Measurements from ENCODE around the gene CTDSPL2. TPM values are rescaled to one million over a fixed set of nuclear protein-coding genes. Genes with fewer than 3 reads are reported as not detected.
A peak's percentile ranks its signal among the peaks of the same experiment; 100 is the strongest.

The CTDSPL2 gene
- total and polyA plus RNA-seq, 10 of the 15 experiments (the other 5 are each of a cell fraction or from before 2014, with no cell fraction given): 10.7 to 77.1 (median 44.9) TPM

DNA sequence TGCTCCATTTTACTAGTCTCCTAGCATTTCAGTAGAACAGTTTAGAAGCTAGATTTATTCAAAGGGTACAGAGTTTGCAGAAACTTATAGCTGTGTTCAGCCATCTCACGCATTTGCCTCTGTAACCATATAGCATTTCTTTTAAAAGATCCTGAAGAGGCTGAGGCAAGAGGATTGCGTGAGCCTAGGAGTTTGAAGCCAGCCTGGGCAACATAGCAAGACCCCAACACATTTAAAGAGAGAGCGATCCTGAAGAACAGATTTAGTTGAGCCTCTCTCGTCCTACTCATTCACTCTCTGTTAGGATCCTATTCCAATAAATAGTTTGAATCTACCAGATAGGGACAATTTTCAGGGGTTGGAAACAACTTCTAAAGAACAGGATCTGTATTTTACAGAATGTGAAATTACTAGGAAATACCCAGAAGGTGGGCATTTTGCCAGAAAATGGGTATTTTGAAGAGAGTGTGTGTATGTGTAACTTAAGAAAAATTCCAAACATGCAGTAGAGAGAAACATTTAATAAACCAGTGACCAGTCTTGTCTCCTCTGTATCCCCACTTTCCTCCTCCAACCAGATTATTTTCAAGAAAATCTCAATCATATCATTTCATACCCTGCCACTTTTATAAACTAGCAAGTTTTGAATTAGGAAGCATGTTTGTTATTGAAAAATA is 114.0 kb downstream of the CTDSPL2 start:
- DNase-seq (ENCODE audit: low read depth, low spot score) (no peak), FAIRE-seq (no peak), ATAC-seq (no peak)
- no peaks in the 10 kb centered on the region for H3K27me3 ChIP-seq (replicated peaks in 1 of 2; ENCODE audit: control insufficient read depth in 2 of 2, insufficient read depth in 2 of 2, low read length in 1 of 2)
- H3K9me3 ChIP-seq (replicated peaks; ENCODE audit: control insufficient read depth, insufficient read depth, low read length): no peaks in the 10 kb centered on the region
- no peak overlapping the region for H3K27ac ChIP-seq (ENCODE audit: control insufficient read depth, insufficient read depth)
- CTCF ChIA-PET: interaction anchor here (1.2 to 1.7 kb wide), 3 partner anchors 9 to 197 kb away, joined by 3 to 6 read pairs (median 5); no protein-coding TSS in a partner anchor
- intact Hi-C loops (cut with micrococcal nuclease; ENCODE audit: unreplicated experiment) (no loop called here), in situ Hi-C loops (cut with MboI) (no loop called here)
- BruUV-seq (replicated peaks): TSS peak; percentile 3
- SMC1A ChIA-PET (ENCODE audit: uncharacterized antibody, unreplicated experiment): interaction anchor here (1.6 kb wide), 1 partner anchor 120 kb away, joined by 4 read pairs; no protein-coding TSS in a partner anchor
- H2AFZ ChIP-seq (ENCODE audit: control insufficient read depth, low read depth, low read length): no peak overlapping the region
- no peak overlapping the region for H3K9ac ChIP-seq (ENCODE audit: control insufficient read depth, insufficient read depth, low read length)
- no peaks in the 10 kb centered on the region for H4K20me1 ChIP-seq (ENCODE audit: control insufficient read depth, insufficient read depth)
- WGBS (ENCODE audit: insufficient coverage, insufficient replicate concordance, low lambda C conversion rate, missing lambda C conversion rate): 100% methylated on average over 4 of the region's 4 CpGs
- H3K79me2 ChIP-seq (ENCODE audit: control insufficient read depth, insufficient read depth, low read length): peaks cover 80% of the 10 kb centered on the region
- RAD21 ChIA-PET (ENCODE audit: unreplicated experiment): no interaction called here
- POLR2A ChIA-PET: interaction anchor here (0.6 to 1.7 kb wide), 3 partner anchors 44 to 187 kb away, joined by 3 to 4 read pairs (median 4); no protein-coding TSS in a partner anchor
- H3K4me1 ChIP-seq (ENCODE audit: control insufficient read depth, insufficient read depth, low read length): peaks cover 5% of the 10 kb centered on the region
- no peak overlapping the region for H3K4me3 ChIP-seq
- no peaks in the 10 kb centered on the region; a peak in 1 of 4 replicates for H3K36me3 ChIP-seq (ENCODE audit: control insufficient read depth in 2 of 2, insufficient read depth in 2 of 2, low read length in 1 of 2)
- no peak overlapping the region for H3K4me2 ChIP-seq (ENCODE audit: control insufficient read depth, insufficient read depth)
- TF ChIP-seq RCOR1 (conservative IDR thresholded peaks at IDR 0.05; ENCODE audit: low read depth, low read length) (no peak), KAT2A (conservative IDR thresholded peaks at IDR 0.05; ENCODE audit: control insufficient read depth, low read depth, low read length) (no peak), MTA3 (IDR thresholded peaks at IDR 0.05; ENCODE audit: borderline replicate concordance, low read length) (no peak), CREB1 (IDR thresholded peaks at IDR 0.05; ENCODE audit: low read depth) (no peak), ZNF384 (IDR thresholded peaks at IDR 0.05; ENCODE audit: borderline replicate concordance, low read depth, low read length) (no peak), SREBF2 (IDR thresholded peaks at IDR 0.05; ENCODE audit: low read length) (no peak), POU2F2 (IDR thresholded peaks at IDR 0.05; ENCODE audit: borderline replicate concordance, low read depth, low read length) (no peak), GATAD2B (conservative IDR thresholded peaks at IDR 0.05; ENCODE audit: low read depth) (no peak), RAD21 (IDR thresholded peaks at IDR 0.05; ENCODE audit: insufficient read depth, low read depth, low read length) (no peak), YBX1 (IDR thresholded peaks at IDR 0.05) (no peak)
- TF ChIP-seq, protein P1, sequence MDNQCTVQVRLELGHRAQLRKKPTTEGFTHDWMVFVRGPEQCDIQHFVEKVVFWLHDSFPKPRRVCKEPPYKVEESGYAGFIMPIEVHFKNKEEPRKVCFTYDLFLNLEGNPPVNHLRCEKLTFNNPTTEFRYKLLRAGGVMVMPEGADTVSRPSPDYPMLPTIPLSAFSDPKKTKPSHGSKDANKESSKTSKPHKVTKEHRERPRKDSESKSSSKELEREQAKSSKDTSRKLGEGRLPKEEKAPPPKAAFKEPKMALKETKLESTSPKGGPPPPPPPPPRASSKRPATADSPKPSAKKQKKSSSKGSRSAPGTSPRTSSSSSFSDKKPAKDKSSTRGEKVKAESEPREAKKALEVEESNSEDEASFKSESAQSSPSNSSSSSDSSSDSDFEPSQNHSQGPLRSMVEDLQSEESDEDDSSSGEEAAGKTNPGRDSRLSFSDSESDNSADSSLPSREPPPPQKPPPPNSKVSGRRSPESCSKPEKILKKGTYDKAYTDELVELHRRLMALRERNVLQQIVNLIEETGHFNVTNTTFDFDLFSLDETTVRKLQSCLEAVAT (IDR thresholded peaks at IDR 0.05): no peak
- TF ChIP-seq, protein P2, sequence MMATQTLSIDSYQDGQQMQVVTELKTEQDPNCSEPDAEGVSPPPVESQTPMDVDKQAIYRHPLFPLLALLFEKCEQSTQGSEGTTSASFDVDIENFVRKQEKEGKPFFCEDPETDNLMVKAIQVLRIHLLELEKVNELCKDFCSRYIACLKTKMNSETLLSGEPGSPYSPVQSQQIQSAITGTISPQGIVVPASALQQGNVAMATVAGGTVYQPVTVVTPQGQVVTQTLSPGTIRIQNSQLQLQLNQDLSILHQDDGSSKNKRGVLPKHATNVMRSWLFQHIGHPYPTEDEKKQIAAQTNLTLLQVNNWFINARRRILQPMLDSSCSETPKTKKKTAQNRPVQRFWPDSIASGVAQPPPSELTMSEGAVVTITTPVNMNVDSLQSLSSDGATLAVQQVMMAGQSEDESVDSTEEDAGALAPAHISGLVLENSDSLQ (IDR thresholded peaks at IDR 0.05): no peak
- TF ChIP-seq, protein P3, sequence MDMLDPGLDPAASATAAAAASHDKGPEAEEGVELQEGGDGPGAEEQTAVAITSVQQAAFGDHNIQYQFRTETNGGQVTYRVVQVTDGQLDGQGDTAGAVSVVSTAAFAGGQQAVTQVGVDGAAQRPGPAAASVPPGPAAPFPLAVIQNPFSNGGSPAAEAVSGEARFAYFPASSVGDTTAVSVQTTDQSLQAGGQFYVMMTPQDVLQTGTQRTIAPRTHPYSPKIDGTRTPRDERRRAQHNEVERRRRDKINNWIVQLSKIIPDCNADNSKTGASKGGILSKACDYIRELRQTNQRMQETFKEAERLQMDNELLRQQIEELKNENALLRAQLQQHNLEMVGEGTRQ (IDR thresholded peaks at IDR 0.05; ENCODE audit: borderline replicate concordance, low read depth, low read length): no peak
- TF ChIP-seq, protein P4, sequence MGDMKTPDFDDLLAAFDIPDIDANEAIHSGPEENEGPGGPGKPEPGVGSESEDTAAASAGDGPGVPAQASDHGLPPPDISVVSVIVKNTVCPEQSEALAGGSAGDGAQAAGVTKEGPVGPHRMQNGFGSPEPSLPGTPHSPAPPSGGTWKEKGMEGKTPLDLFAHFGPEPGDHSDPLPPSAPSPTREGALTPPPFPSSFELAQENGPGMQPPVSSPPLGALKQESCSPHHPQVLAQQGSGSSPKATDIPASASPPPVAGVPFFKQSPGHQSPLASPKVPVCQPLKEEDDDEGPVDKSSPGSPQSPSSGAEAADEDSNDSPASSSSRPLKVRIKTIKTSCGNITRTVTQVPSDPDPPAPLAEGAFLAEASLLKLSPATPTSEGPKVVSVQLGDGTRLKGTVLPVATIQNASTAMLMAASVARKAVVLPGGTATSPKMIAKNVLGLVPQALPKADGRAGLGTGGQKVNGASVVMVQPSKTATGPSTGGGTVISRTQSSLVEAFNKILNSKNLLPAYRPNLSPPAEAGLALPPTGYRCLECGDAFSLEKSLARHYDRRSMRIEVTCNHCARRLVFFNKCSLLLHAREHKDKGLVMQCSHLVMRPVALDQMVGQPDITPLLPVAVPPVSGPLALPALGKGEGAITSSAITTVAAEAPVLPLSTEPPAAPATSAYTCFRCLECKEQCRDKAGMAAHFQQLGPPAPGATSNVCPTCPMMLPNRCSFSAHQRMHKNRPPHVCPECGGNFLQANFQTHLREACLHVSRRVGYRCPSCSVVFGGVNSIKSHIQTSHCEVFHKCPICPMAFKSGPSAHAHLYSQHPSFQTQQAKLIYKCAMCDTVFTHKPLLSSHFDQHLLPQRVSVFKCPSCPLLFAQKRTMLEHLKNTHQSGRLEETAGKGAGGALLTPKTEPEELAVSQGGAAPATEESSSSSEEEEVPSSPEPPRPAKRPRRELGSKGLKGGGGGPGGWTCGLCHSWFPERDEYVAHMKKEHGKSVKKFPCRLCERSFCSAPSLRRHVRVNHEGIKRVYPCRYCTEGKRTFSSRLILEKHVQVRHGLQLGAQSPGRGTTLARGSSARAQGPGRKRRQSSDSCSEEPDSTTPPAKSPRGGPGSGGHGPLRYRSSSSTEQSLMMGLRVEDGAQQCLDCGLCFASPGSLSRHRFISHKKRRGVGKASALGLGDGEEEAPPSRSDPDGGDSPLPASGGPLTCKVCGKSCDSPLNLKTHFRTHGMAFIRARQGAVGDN (IDR thresholded peaks at IDR 0.05): no peak
- TF ChIP-seq, protein P5, sequence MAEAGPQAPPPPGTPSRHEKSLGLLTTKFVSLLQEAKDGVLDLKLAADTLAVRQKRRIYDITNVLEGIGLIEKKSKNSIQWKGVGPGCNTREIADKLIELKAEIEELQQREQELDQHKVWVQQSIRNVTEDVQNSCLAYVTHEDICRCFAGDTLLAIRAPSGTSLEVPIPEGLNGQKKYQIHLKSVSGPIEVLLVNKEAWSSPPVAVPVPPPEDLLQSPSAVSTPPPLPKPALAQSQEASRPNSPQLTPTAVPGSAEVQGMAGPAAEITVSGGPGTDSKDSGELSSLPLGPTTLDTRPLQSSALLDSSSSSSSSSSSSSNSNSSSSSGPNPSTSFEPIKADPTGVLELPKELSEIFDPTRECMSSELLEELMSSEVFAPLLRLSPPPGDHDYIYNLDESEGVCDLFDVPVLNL (IDR thresholded peaks at IDR 0.05; ENCODE audit: low read depth, low read length): no peak

All from GM12878 (cell line).